PFSK-1 (cell line): ENCODE measurements around the gene RUNDC3A.

Experiments
- FOXP2 ChIP-seq: optimal IDR thresholded peaks from 2 replicates; pipeline ENCODE3; 2011; ENCODE audit warnings: borderline replicate concordance, control low read depth, inconsistent platforms; ENCODE audit not compliant: insufficient read depth; ENCODE audit errors: extremely low read length, extremely low read depth
- POLR2AphosphoS5 ChIP-seq: IDR thresholded peaks from 2 replicates; pipeline ENCODE4 v1.6.1; 2012; ENCODE audit warnings: low read depth, mild to moderate bottlenecking, control low read depth, low read length, moderate library complexity
- SIN3A ChIP-seq: IDR thresholded peaks from 2 replicates; pipeline ENCODE4 v1.6.1; 2012; ENCODE audit warnings: mild to moderate bottlenecking, low read length, moderate library complexity, borderline replicate concordance; ENCODE audit not compliant: insufficient read depth
- TAF1 ChIP-seq: IDR thresholded peaks from 2 replicates; pipeline ENCODE4 v1.6.1; 2012; ENCODE audit warnings: low read length, control low read depth, borderline replicate concordance; ENCODE audit not compliant: insufficient read depth
- TF ChIP-seq, protein P1 (sequence below), 2 experiments: IDR thresholded peaks; 2 replicates each; pipeline versions ENCODE4 v1.6.1 to v1.8.0; 2011 to 2012; ENCODE audit warnings: low read depth in 2 of 2, low read length in 2 of 2, control low read depth in 1 of 2, inconsistent platforms in 1 of 2, mild to moderate bottlenecking in 1 of 2, moderate library complexity in 1 of 2; ENCODE audit not compliant: insufficient read depth in 1 of 2

DNA sequence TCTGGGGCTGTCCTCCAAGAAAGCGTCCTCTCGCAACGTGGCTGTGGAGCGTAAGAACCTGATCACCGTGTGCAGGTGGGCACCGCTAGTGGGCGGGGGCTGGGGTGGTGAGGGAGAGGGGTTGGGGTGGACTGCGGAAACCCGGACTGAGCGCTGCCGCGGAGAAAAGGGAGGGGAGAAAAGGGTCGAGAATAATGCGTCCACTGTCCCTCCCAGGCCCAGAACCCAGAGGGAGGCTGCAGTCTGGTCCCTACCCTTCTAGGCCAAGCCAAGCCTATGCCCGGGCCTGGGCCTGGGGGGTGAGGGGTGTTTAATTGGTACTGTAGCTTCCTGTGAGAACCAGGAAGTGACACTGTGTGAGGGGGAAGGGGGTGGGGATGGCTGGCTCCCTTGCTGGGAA lies 464 bp downstream of the RUNDC3A start:
- TF ChIP-seq TAF1 (no peak), SIN3A (no peak), POLR2AphosphoS5 (no peak), FOXP2 (no peak)
- TF ChIP-seq, protein P1, sequence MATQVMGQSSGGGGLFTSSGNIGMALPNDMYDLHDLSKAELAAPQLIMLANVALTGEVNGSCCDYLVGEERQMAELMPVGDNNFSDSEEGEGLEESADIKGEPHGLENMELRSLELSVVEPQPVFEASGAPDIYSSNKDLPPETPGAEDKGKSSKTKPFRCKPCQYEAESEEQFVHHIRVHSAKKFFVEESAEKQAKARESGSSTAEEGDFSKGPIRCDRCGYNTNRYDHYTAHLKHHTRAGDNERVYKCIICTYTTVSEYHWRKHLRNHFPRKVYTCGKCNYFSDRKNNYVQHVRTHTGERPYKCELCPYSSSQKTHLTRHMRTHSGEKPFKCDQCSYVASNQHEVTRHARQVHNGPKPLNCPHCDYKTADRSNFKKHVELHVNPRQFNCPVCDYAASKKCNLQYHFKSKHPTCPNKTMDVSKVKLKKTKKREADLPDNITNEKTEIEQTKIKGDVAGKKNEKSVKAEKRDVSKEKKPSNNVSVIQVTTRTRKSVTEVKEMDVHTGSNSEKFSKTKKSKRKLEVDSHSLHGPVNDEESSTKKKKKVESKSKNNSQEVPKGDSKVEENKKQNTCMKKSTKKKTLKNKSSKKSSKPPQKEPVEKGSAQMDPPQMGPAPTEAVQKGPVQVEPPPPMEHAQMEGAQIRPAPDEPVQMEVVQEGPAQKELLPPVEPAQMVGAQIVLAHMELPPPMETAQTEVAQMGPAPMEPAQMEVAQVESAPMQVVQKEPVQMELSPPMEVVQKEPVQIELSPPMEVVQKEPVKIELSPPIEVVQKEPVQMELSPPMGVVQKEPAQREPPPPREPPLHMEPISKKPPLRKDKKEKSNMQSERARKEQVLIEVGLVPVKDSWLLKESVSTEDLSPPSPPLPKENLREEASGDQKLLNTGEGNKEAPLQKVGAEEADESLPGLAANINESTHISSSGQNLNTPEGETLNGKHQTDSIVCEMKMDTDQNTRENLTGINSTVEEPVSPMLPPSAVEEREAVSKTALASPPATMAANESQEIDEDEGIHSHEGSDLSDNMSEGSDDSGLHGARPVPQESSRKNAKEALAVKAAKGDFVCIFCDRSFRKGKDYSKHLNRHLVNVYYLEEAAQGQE (IDR thresholded peaks at IDR 0.05; ENCODE audit: insufficient read depth in 1 of 2, low read depth in 2 of 2, low read length in 2 of 2): 0 out of 4 replicates have a peak, but pooled peaks of 1 of the 2 experiments have one; percentile 19
